ENCODE results near the gene ZNF644.

Gene ZNF644

GRCh38 chr1:90986953-90987352 lies 34.9 kb downstream of the ZNF644 start:
- TF ChIP-seq POLR2AphosphoS5 (IDR thresholded peaks at IDR 0.05; ENCODE audit: low read depth) = no peak
- no peak for TF ChIP-seq SPI1 (IDR thresholded peaks at IDR 0.05; ENCODE audit: borderline replicate concordance, low read depth)
- no peak for TF ChIP-seq CTCF (IDR thresholded peaks at IDR 0.05; ENCODE audit: insufficient read depth, low read length)
- TF ChIP-seq REST (IDR thresholded peaks at IDR 0.05; ENCODE audit: insufficient replicate concordance, low read depth) = no peak
- TF ChIP-seq GABPA (IDR thresholded peaks at IDR 0.05; ENCODE audit: low read depth) = no peak
- no peaks in the 10 kb centered on the region for H3K27me3 ChIP-seq (ENCODE audit: insufficient read depth, poor library complexity, severe bottlenecking)
- H3K27ac ChIP-seq (replicated peaks) = no peak overlapping the region
- no peak overlapping the region for H3K4me3 ChIP-seq (replicated peaks; ENCODE audit: insufficient read depth, low read length)
- no peak for DNase-seq (ENCODE audit: low read depth in 1 of 2, low spot score in 1 of 2)

GRCh38 chr1:90977522-90977921 lies 44.3 kb downstream of the ZNF644 start:
- H3K4me3 ChIP-seq (replicated peaks; ENCODE audit: insufficient read depth, low read length) = no peak overlapping the region
- TF ChIP-seq SPI1 (IDR thresholded peaks at IDR 0.05; ENCODE audit: borderline replicate concordance, low read depth) = no peak
- no peak for TF ChIP-seq CTCF (IDR thresholded peaks at IDR 0.05; ENCODE audit: insufficient read depth, low read length)
- TF ChIP-seq REST (IDR thresholded peaks at IDR 0.05; ENCODE audit: insufficient replicate concordance, low read depth) = no peak
- TF ChIP-seq GABPA (IDR thresholded peaks at IDR 0.05; ENCODE audit: low read depth) = no peak
- TF ChIP-seq POLR2AphosphoS5 (IDR thresholded peaks at IDR 0.05; ENCODE audit: low read depth) = no peak
- no peaks in the 10 kb centered on the region for H3K27me3 ChIP-seq (ENCODE audit: insufficient read depth, poor library complexity, severe bottlenecking)
- no peak overlapping the region for H3K27ac ChIP-seq (replicated peaks)
- no peak for DNase-seq (ENCODE audit: low read depth in 1 of 2, low spot score in 1 of 2)

- DNase-seq (ENCODE audit: low read depth in 1 of 2, low spot score in 1 of 2) = no peak
- Histone ChIP-seq H3K27ac (replicated peaks) (no peak overlapping the region), H3K4me3 (replicated peaks; ENCODE audit: insufficient read depth, low read length) (no peak overlapping the region), H3K27me3 (ENCODE audit: insufficient read depth, poor library complexity, severe bottlenecking) (no peaks in the 10 kb centered on the region)
- no peak for TF ChIP-seq CTCF (IDR thresholded peaks at IDR 0.05; ENCODE audit: insufficient read depth, low read length)
- TF ChIP-seq SPI1 (IDR thresholded peaks at IDR 0.05; ENCODE audit: borderline replicate concordance, low read depth) = no peak
- TF ChIP-seq POLR2AphosphoS5 (IDR thresholded peaks at IDR 0.05; ENCODE audit: low read depth) = no peak
- TF ChIP-seq GABPA (IDR thresholded peaks at IDR 0.05; ENCODE audit: low read depth) = no peak
- TF ChIP-seq REST (IDR thresholded peaks at IDR 0.05; ENCODE audit: insufficient replicate concordance, low read depth) = no peak
Observed at GRCh38 chr1:90973897-90974798, 47.7 kb downstream of the ZNF644 start.

Measured in HL-60 (cell line).